Peyer's patch (tissue), 4 donors: ENCODE data around the gene CENPU.

Experiments used
- CTCF ChIP-seq, 6 experiments: fragments of 450-650 bp in 4 of 6; fragments of 200-600 bp in 2 of 6; sonication (generic) in 1 of 6; IDR thresholded peaks; one replicate each; pipeline ENCODE4 v1.5.1; 2017 to 2019; ENCODE audit warnings: antibody characterized with exemption in 6 of 6, mild to moderate bottlenecking in 3 of 6, moderate library complexity in 1 of 6
- POLR2A ChIP-seq, 2 donors: fragments of 450-650 bp; IDR thresholded peaks; one replicate each; pipeline ENCODE4 v1.5.1; 2017; ENCODE audit warnings: antibody characterized with exemption in 2 of 2, mild to moderate bottlenecking in 2 of 2, moderate library complexity in 2 of 2

GRCh38 chr4:184729946-184730345 lies 4.0 kb downstream of the CENPU start:
- TF ChIP-seq CTCF (IDR thresholded peaks at IDR 0.05) (no peak), POLR2A (IDR thresholded peaks at IDR 0.05) (no peak)
